GM12878 (cell line): ENCODE measurements around the gene PCLO.

Experiments used
- BHLHE40 ChIP-seq, 2 experiments: fragments of 450-650 bp in 1 of 2; IDR thresholded peaks; 2 replicates each; pipeline ENCODE4 v1.6.1; 2011 to 2017; ENCODE audit warnings: low read depth in 2 of 2, borderline replicate concordance in 1 of 2, improper control_type of control experiment in 1 of 2, low read length in 1 of 2, mild to moderate bottlenecking in 1 of 2
- ELK1 ChIP-seq: IDR thresholded peaks from 2 replicates; pipeline ENCODE4 v1.6.1; 2012; ENCODE audit warnings: low read depth, low read length, improper control_type of control experiment
- GABPA ChIP-seq: IDR thresholded peaks from 2 replicates; pipeline ENCODE4 v1.6.1; 2014; ENCODE audit warnings: antibody characterized with exemption, low read depth, mild to moderate bottlenecking, inconsistent platforms
- JUND ChIP-seq: IDR thresholded peaks from 2 replicates; pipeline ENCODE4 v1.6.1; 2012; ENCODE audit warnings: low read depth, mild to moderate bottlenecking, low read length, improper control_type of control experiment, moderate library complexity
- KAT2A ChIP-seq: conservative IDR thresholded peaks from 2 replicates; pipeline ENCODE4 v1.6.1; 2011; ENCODE audit warnings: low read depth, low read length; ENCODE audit not compliant: control insufficient read depth
- KDM1A ChIP-seq: fragments of 200-600 bp; sonication (generic); IDR thresholded peaks from 2 replicates; pipeline ENCODE4 v1.6.1; 2016; ENCODE audit warnings: borderline replicate concordance
- SMC3 ChIP-seq: IDR thresholded peaks from 2 replicates; pipeline ENCODE4 v1.6.1; 2011; ENCODE audit warnings: low read length, improper control_type of control experiment, borderline replicate concordance
- SRF ChIP-seq, 2 experiments: IDR thresholded peaks; 2 replicates each; pipeline ENCODE4 v1.6.1; 2011; ENCODE audit warnings: low read depth in 2 of 2, low read length in 2 of 2, mild to moderate bottlenecking in 1 of 2, moderate library complexity in 1 of 2
- USF2 ChIP-seq: IDR thresholded peaks from 2 replicates; pipeline ENCODE4 v1.6.1; 2011; ENCODE audit warnings: low read depth, low read length, improper control_type of control experiment, borderline replicate concordance
- YBX1 ChIP-seq: fragments of 450-650 bp; IDR thresholded peaks from 2 replicates; pipeline ENCODE4 v1.6.1; 2016; ENCODE audit warnings: antibody characterized with exemption
- TF ChIP-seq, protein P1 (sequence below), 3 experiments: IDR thresholded peaks in 2 of 3; conservative IDR thresholded peaks in 1 of 3; 2 replicates each; pipeline ENCODE4 v1.5.1; 2011; ENCODE audit warnings: low read depth in 3 of 3, low read length in 3 of 3, mild to moderate bottlenecking in 3 of 3, control low read depth in 2 of 3, moderate library complexity in 2 of 3, inconsistent platforms in 1 of 3, mixed read lengths in 1 of 3; ENCODE audit not compliant: control insufficient read depth in 2 of 3, insufficient read depth in 1 of 3; ENCODE audit errors: extremely low read depth in 1 of 3
- TF ChIP-seq, protein P2 (sequence below): IDR thresholded peaks from 2 replicates; pipeline ENCODE4 v1.6.1; 2012; ENCODE audit warnings: low read length, inconsistent platforms

DNA sequence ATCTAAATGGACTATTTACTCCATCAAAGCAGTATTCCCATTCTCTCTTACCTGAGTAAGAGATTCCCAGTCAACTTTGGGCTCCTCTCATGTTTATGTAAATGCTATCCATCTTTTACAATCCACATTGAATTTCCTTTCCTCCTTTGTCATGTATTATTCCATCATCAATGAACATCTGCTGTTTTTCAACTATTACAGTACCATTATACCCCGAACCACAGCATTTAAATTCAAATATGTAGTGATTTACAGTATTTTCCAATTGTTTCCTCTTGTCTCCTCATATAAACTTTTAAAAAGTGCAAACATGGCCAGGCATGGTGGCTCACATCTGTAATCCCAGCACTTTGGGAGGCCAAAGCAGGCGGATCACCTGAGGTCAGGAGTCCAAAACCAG is 20.3 kb downstream of the PCLO start:
- TF ChIP-seq KAT2A: no peak
- no peak for TF ChIP-seq BHLHE40 (IDR thresholded peaks at IDR 0.05; ENCODE audit: borderline replicate concordance in 1 of 2, low read depth in 2 of 2, low read length in 1 of 2)
- TF ChIP-seq USF2: no peak
- TF ChIP-seq GABPA: no peak
- TF ChIP-seq JUND: no peak
- TF ChIP-seq SMC3: no peak
- TF ChIP-seq KDM1A: no peak
- TF ChIP-seq SRF (IDR thresholded peaks at IDR 0.05; ENCODE audit: low read depth in 2 of 2, low read length in 2 of 2): no peak
- TF ChIP-seq, protein P1, sequence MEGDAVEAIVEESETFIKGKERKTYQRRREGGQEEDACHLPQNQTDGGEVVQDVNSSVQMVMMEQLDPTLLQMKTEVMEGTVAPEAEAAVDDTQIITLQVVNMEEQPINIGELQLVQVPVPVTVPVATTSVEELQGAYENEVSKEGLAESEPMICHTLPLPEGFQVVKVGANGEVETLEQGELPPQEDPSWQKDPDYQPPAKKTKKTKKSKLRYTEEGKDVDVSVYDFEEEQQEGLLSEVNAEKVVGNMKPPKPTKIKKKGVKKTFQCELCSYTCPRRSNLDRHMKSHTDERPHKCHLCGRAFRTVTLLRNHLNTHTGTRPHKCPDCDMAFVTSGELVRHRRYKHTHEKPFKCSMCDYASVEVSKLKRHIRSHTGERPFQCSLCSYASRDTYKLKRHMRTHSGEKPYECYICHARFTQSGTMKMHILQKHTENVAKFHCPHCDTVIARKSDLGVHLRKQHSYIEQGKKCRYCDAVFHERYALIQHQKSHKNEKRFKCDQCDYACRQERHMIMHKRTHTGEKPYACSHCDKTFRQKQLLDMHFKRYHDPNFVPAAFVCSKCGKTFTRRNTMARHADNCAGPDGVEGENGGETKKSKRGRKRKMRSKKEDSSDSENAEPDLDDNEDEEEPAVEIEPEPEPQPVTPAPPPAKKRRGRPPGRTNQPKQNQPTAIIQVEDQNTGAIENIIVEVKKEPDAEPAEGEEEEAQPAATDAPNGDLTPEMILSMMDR (IDR thresholded peaks at IDR 0.05 in 2 of 3, conservative IDR thresholded peaks at IDR 0.05 in 1 of 3; ENCODE audit: control insufficient read depth in 2 of 3, extremely low read depth in 1 of 3, insufficient read depth in 1 of 3, low read depth in 3 of 3, low read length in 3 of 3): no peak
- TF ChIP-seq, protein P2, sequence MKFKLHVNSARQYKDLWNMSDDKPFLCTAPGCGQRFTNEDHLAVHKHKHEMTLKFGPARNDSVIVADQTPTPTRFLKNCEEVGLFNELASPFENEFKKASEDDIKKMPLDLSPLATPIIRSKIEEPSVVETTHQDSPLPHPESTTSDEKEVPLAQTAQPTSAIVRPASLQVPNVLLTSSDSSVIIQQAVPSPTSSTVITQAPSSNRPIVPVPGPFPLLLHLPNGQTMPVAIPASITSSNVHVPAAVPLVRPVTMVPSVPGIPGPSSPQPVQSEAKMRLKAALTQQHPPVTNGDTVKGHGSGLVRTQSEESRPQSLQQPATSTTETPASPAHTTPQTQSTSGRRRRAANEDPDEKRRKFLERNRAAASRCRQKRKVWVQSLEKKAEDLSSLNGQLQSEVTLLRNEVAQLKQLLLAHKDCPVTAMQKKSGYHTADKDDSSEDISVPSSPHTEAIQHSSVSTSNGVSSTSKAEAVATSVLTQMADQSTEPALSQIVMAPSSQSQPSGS: no peak
- TF ChIP-seq YBX1: no peak
- TF ChIP-seq ELK1: no peak
